Loucy (cell line): ENCODE measurements around the gene KLHL21.

Experiments used
- CTCF ChIP-seq: fragments of 200-600 bp; sonication (generic); conservative IDR thresholded peaks from 2 replicates; pipeline ENCODE4 v1.5.1; 2014; ENCODE audit warnings: mild to moderate bottlenecking, antibody characterized with exemption, low read length
- EZH2phosphoT487 ChIP-seq: fragments of 200-600 bp; IDR thresholded peaks from 2 replicates; pipeline ENCODE4 v1.6.1; 2018; ENCODE audit warnings: antibody characterized with exemption, mild to moderate bottlenecking, moderate library complexity, borderline replicate concordance

GRCh38 chr1:6603915-6604558 lies 1.4 kb upstream of the KLHL21 start:
- TF ChIP-seq CTCF (no peak), EZH2phosphoT487 (no peak)
